ENCODE data around the gene XPOT. TPM values are rescaled to one million over a fixed set of nuclear protein-coding genes. Genes with fewer than 3 reads are reported as not detected.

Gene XPOT
- total RNA-seq, 1 donor from 2014 or later: 151 TPM

DNA sequence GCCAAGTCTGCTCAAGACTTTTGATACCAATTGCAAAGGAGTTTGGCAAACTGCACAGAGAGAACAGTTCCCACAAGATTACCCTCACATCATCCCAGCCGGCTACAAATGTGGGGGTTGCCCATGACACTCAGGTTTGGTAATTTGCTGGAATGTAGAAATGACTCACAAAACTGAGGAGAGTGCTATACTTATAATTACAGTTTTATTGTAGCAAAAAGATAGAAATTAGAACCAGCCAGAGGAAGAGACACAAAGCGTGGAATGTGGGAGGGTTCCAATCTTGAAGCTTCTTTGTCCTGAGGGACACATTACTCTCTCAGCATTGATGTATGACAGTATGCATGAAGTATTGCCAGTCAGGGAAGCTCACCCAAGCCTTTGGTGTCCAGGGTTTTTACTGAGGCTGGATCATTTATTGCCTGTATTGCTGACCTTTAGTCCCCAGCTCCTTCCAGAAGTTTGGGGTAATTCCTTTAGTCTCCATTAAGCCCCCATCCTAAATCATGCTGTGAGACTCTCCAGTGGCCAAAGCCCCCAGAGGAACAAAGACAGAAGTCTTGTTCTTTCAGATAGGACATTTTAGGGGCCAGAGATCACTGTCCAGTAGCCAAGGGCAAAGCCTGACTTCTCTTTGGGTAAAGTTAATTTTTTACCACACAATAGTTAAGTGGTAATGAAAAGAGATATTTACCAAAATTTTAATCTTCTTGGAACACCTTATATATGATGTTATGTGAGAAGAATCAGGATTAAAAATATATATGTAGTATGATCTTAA lies 57.6 kb downstream of the XPOT start:
- no peak overlapping the region for H3K4me3 ChIP-seq (ENCODE audit: low read depth, low read length)
- no peaks in the 10 kb centered on the region for H3K27me3 ChIP-seq (ENCODE audit: control insufficient read depth, insufficient read depth, low read length)
- H3K36me3 ChIP-seq (ENCODE audit: control insufficient read depth, insufficient read depth, low read length): peaks cover 7% of the 10 kb centered on the region
- peak; percentile 74 for DNase-seq (ENCODE audit: low read depth)
- TF ChIP-seq, protein P1, sequence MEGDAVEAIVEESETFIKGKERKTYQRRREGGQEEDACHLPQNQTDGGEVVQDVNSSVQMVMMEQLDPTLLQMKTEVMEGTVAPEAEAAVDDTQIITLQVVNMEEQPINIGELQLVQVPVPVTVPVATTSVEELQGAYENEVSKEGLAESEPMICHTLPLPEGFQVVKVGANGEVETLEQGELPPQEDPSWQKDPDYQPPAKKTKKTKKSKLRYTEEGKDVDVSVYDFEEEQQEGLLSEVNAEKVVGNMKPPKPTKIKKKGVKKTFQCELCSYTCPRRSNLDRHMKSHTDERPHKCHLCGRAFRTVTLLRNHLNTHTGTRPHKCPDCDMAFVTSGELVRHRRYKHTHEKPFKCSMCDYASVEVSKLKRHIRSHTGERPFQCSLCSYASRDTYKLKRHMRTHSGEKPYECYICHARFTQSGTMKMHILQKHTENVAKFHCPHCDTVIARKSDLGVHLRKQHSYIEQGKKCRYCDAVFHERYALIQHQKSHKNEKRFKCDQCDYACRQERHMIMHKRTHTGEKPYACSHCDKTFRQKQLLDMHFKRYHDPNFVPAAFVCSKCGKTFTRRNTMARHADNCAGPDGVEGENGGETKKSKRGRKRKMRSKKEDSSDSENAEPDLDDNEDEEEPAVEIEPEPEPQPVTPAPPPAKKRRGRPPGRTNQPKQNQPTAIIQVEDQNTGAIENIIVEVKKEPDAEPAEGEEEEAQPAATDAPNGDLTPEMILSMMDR (IDR thresholded peaks at IDR 0.05; ENCODE audit: insufficient read depth, low read length, severe bottlenecking): no peak
- no peak for FAIRE-seq

GRCh38 chr12:64466178-64466577 lies 62.0 kb downstream of the XPOT start:
- Histone ChIP-seq H3K27me3 (ENCODE audit: control insufficient read depth, insufficient read depth, low read length) (no peaks in the 10 kb centered on the region), H3K36me3 (ENCODE audit: control insufficient read depth, insufficient read depth, low read length) (peaks cover 12% of the 10 kb centered on the region), H3K4me3 (ENCODE audit: low read depth, low read length) (no peak overlapping the region)
- TF ChIP-seq, protein P1 (IDR thresholded peaks at IDR 0.05; ENCODE audit: insufficient read depth, low read length, severe bottlenecking): no peak
- FAIRE-seq: no peak
- no peak for DNase-seq (ENCODE audit: low read depth)

DNA sequence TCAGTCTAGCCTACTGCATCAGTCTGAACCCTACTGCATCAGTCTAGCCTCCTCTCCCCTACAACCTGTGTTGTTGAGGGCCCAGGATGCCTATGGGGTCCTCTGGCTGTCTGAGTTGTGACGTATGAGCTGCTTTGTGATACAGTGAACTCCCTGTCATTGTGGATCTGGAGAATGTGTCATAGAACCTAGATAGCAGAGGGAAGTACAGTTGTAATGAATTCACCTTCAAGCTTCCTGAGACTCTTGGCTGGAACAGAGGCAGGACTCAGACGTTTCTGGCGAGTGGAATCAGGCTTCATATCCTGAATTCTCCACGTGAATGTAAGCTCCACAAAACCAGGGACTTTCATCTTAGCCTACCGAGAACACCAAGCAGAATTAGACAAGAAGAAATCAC lies 64.8 kb downstream of the XPOT start:
- H3K36me3 ChIP-seq (ENCODE audit: control insufficient read depth, insufficient read depth, low read length): peaks cover 11% of the 10 kb centered on the region
- no peak for DNase-seq (ENCODE audit: low read depth)

DNA sequence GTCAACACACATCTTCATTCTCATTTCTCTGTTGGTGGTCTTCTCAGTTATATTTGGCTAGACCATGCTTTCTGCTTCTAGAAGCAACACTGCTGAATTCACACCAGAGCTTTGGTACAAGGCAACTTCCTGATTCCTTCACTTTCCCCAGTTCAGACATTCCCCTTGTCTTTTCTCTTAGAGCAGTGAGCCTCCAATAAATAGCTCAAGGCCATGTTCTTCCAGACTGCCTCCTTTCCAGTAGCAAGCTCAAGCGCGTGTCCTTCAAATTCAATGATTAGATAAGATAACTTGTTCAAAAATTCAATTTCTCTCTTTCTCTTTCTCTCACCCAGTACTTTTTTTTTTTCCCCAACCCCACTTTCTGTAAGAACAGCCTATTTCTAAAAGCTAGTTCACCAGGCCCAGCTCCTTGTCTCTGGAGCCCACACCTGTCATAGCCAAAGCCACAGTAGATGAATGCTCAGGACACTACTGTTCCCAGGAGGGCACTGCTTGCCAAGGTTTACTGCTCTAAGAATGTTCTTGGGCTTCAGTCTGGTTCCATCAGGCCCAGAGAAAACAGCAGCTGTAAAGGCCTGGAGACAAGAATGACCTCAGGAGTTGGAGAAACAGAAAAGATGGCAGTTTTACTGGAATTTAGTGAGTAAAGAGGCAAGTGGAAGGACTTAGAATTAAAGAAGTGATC lies 65.4 kb downstream of the XPOT start:
- DNase-seq (ENCODE audit: low read depth): no peak
- FAIRE-seq: no peak

More for the DNA sequence above, 64.8 kb downstream of the XPOT start:
- Histone ChIP-seq H3K4me3 (ENCODE audit: low read depth, low read length) (no peak overlapping the region), H3K27me3 (ENCODE audit: control insufficient read depth, insufficient read depth, low read length) (no peaks in the 10 kb centered on the region)
- TF ChIP-seq, protein P1 (IDR thresholded peaks at IDR 0.05; ENCODE audit: insufficient read depth, low read length, severe bottlenecking): no peak
- peak; percentile 93 for FAIRE-seq

GRCh38 chr12:64470495-64470894 lies 66.3 kb downstream of the XPOT start:
- FAIRE-seq: no peak
- no peaks in the 10 kb centered on the region for H3K27me3 ChIP-seq (ENCODE audit: control insufficient read depth, insufficient read depth, low read length)
- TF ChIP-seq, protein P1 (IDR thresholded peaks at IDR 0.05; ENCODE audit: insufficient read depth, low read length, severe bottlenecking): no peak
- H3K4me3 ChIP-seq (ENCODE audit: low read depth, low read length): no peak overlapping the region
- DNase-seq (ENCODE audit: low read depth): no peak
- H3K36me3 ChIP-seq (ENCODE audit: control insufficient read depth, insufficient read depth, low read length): peaks cover 11% of the 10 kb centered on the region

More for the DNA sequence above, 65.4 kb downstream of the XPOT start:
- Histone ChIP-seq H3K4me3 (ENCODE audit: low read depth, low read length) (no peak overlapping the region), H3K36me3 (ENCODE audit: control insufficient read depth, insufficient read depth, low read length) (peaks cover 12% of the 10 kb centered on the region), H3K27me3 (ENCODE audit: control insufficient read depth, insufficient read depth, low read length) (no peaks in the 10 kb centered on the region)
- TF ChIP-seq, protein P1 (IDR thresholded peaks at IDR 0.05; ENCODE audit: insufficient read depth, low read length, severe bottlenecking): no peak

Measured in bronchial epithelial cell (primary cell).